H1 (cell line): ENCODE results near the gene CASZ1. TPM values are rescaled to one million over a fixed set of nuclear protein-coding genes. Genes with fewer than 3 reads are reported as not detected.

Experiments used
- BCL11A ChIP-seq, 2 experiments: IDR thresholded peaks; one replicate each; pipeline ENCODE4 v1.6.1; 2011; ENCODE audit warnings: low read depth in 2 of 2, low read length in 2 of 2, mild to moderate bottlenecking in 2 of 2
- CTCF ChIP-seq, 3 experiments: IDR thresholded peaks; 1 replicate in 2 of 3; 2 replicates in 1 of 3; pipeline versions ENCODE4 v1.5.1 to v1.6.1; 2011; ENCODE audit warnings: low read length in 3 of 3, mild to moderate bottlenecking in 3 of 3, inconsistent platforms in 2 of 3, low read depth in 1 of 3, moderate library complexity in 1 of 3; ENCODE audit not compliant: insufficient read depth in 1 of 3; ENCODE audit errors: control extremely low read depth in 1 of 3
- FOSL1 ChIP-seq: IDR thresholded peaks from 2 replicates; pipeline ENCODE4 v1.6.1; 2011; ENCODE audit warnings: mild to moderate bottlenecking, low read depth, low read length, moderate library complexity; ENCODE audit not compliant: insufficient read depth
- NRF1 ChIP-seq: IDR thresholded peaks from 2 replicates; pipeline ENCODE4 v1.6.1; 2011; ENCODE audit warnings: mild to moderate bottlenecking, low read depth, low read length, improper control_type of control experiment
- PHF8 ChIP-seq: fragments of 200-600 bp; sonication (generic); conservative IDR thresholded peaks from 2 replicates; pipeline ENCODE4 v1.7.1; 2012; ENCODE audit warnings: low read depth, mild to moderate bottlenecking, inconsistent platforms, low read length, moderate library complexity
- SIN3A ChIP-seq, 2 experiments: IDR thresholded peaks in 1 of 2; conservative IDR thresholded peaks in 1 of 2; 2 replicates each; pipeline ENCODE4 v1.6.1; 2011 to 2012; ENCODE audit warnings: low read length in 2 of 2, improper control_type of control experiment in 1 of 2, low read depth in 1 of 2, mild to moderate bottlenecking in 1 of 2
- SP1 ChIP-seq: IDR thresholded peaks from 2 replicates; pipeline ENCODE4 v1.6.1; 2011; ENCODE audit warnings: low read depth, low read length
- TEAD4 ChIP-seq: IDR thresholded peaks from 2 replicates; pipeline ENCODE4 v1.6.1; 2012; ENCODE audit warnings: low read depth, low read length, inconsistent platforms, mixed read lengths
- polyA plus RNA-seq, 7 experiments: library from polyadenylated mRNA; depleted of rRNA in 3 of 7; stranded (reverse) in 5 of 7; unstranded in 2 of 7; fragments of >200 nt in 5 of 7; fragments of 200-250 nt in 2 of 7; gene quantifications; 1 replicate in 5 of 7; 2 replicates in 1 of 7; 4 replicates in 1 of 7; pipeline versions ENCODE4 v1.2.1 to v1.2.3, GENCODE V29; 2011 to 2013; ENCODE audit warnings: missing spikeins in 2 of 7, mixed read lengths in 2 of 7
- total RNA-seq: library from RNA; stranded (reverse); fragmentation: NEBNext Ultra II Directional; extraction: Animal tissue kit (Norgen Biotek cat#: 25700); gene quantifications from 2 replicates; pipeline ENCODE4 v1.2.1, GENCODE V29; 2021

CASZ1 gene
- total and polyA plus RNA-seq, 2 of the 8 experiments (the other 6 are each of a cell fraction or from before 2014, with no cell fraction given), result 4.4 to 7.7 TPM

GRCh38 chr1:10705953-10706352 is 90.5 kb downstream of the CASZ1 start (continued):
- TF ChIP-seq SIN3A (conservative IDR thresholded peaks at IDR 0.05 in 1 of 2, IDR thresholded peaks at IDR 0.05 in 1 of 2; ENCODE audit: low read depth in 1 of 2, low read length in 2 of 2) (no peak), NRF1 (no peak), PHF8 (no peak), CTCF (IDR thresholded peaks at IDR 0.05; ENCODE audit: control extremely low read depth in 1 of 3, insufficient read depth in 1 of 3, low read depth in 1 of 3, low read length in 3 of 3) (no peak), FOSL1 (no peak), TEAD4 (no peak), BCL11A (IDR thresholded peaks at IDR 0.05; ENCODE audit: low read depth in 2 of 2, low read length in 2 of 2) (no peak), SP1 (no peak)
